ENCODE results near the gene CRYGA. TPM values are rescaled to one million over a fixed set of nuclear protein-coding genes. Genes with fewer than 3 reads are reported as not detected.

Gene CRYGA
- total RNA-seq, 2 donors from 2014 or later = not detected

DNA sequence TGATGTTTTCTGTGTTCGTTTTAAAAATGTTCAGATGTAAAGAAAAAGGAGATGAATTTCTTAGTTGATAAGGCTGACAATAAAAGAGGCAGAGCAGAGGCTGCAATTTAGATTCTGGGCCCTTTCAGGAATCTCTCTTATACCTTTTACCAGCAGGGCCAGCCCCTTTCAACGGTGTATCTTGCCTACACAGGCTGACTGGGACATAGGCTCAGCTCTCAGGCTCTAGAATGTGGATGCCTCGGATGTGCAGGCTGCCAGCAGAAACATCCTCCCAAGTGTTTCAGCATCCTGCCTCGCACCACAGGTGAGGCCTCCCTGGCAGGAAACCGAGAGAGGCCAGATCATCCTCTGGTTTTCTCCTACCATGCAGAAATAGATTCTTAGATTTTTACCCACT lies 23.1 kb upstream of the CRYGA start:
- H3K4me1 ChIP-seq = no peaks in the 10 kb centered on the region
- no peak overlapping the region for H3K9ac ChIP-seq (ENCODE audit: low read depth in 2 of 2, low read length in 2 of 2)
- H3K9me3 ChIP-seq = no peaks in the 10 kb centered on the region
- H3K27ac ChIP-seq = no peak overlapping the region
- H3K4me3 ChIP-seq = no peak overlapping the region
- intact Hi-C loops (cut with DNase I) = no loop called here
- no peak for TF ChIP-seq CTCF (IDR thresholded peaks at IDR 0.05)
- no peak for DNase-seq
- no peaks in the 10 kb centered on the region for H3K36me3 ChIP-seq
- H3K27me3 ChIP-seq = no peaks in the 10 kb centered on the region

GRCh38 chr2:208183972-208184705 lies 20.8 kb upstream of the CRYGA start:
- H3K4me1 ChIP-seq = no peaks in the 10 kb centered on the region
- TF ChIP-seq CTCF (IDR thresholded peaks at IDR 0.05) = no peak
- no peaks in the 10 kb centered on the region for H3K9me3 ChIP-seq
- H3K36me3 ChIP-seq = no peaks in the 10 kb centered on the region
- no peak for DNase-seq
- H3K4me3 ChIP-seq = no peak overlapping the region
- no peak overlapping the region for H3K9ac ChIP-seq (ENCODE audit: low read depth in 2 of 2, low read length in 2 of 2)
- no peak overlapping the region for H3K27ac ChIP-seq
- H3K27me3 ChIP-seq = no peaks in the 10 kb centered on the region
- intact Hi-C loops (cut with DNase I) = no loop called here

GRCh38 chr2:208183526-208183925 lies 20.1 kb upstream of the CRYGA start:
- Histone ChIP-seq H3K36me3 (no peaks in the 10 kb centered on the region), H3K9me3 (no peaks in the 10 kb centered on the region), H3K4me1 (no peaks in the 10 kb centered on the region), H3K27ac (no peak overlapping the region), H3K27me3 (no peaks in the 10 kb centered on the region), H3K4me3 (no peak overlapping the region), H3K9ac (ENCODE audit: low read depth in 2 of 2, low read length in 2 of 2) (no peak overlapping the region)
- no peak for DNase-seq
- intact Hi-C loops (cut with DNase I) = no loop called here
- no peak for TF ChIP-seq CTCF (IDR thresholded peaks at IDR 0.05)

- H3K9me3 ChIP-seq = no peaks in the 10 kb centered on the region
- H3K36me3 ChIP-seq = no peaks in the 10 kb centered on the region
- DNase-seq = no peak
- H3K27me3 ChIP-seq = no peaks in the 10 kb centered on the region
- H3K4me1 ChIP-seq = no peaks in the 10 kb centered on the region
- no peak for TF ChIP-seq CTCF (IDR thresholded peaks at IDR 0.05)
- intact Hi-C loops (cut with DNase I) = no loop called here
- H3K9ac ChIP-seq (ENCODE audit: low read depth in 2 of 2, low read length in 2 of 2) = no peak overlapping the region
- no peak overlapping the region for H3K27ac ChIP-seq
- H3K4me3 ChIP-seq = no peak overlapping the region
These were observed 19.4 kb upstream of the CRYGA start for GRCh38 chr2:208182835-208183234.

- no peaks in the 10 kb centered on the region for H3K27me3 ChIP-seq
- TF ChIP-seq CTCF (IDR thresholded peaks at IDR 0.05) = no peak
- no peaks in the 10 kb centered on the region for H3K9me3 ChIP-seq
- DNase-seq = no peak
- H3K4me1 ChIP-seq = no peaks in the 10 kb centered on the region
- no peaks in the 10 kb centered on the region for H3K36me3 ChIP-seq
- H3K4me3 ChIP-seq = no peak overlapping the region
- H3K27ac ChIP-seq = no peak overlapping the region
- H3K9ac ChIP-seq (ENCODE audit: low read depth in 2 of 2, low read length in 2 of 2) = no peak overlapping the region
- intact Hi-C loops (cut with DNase I) = loop anchor here (10.0 kb wide), 1 partner anchor 166 kb away; no protein-coding TSS in a partner anchor
These were observed 15.7 kb upstream of the CRYGA start for GRCh38 chr2:208179028-208179609.
